H54 (cell line): Measurements from ENCODE around the gene ABCC11.

Experiments used
- DNase-seq: peaks from one replicate; pipeline ENCODE4 v3.0.0; 2011; ENCODE audit warnings: low spot score, mixed read lengths; ENCODE audit not compliant: insufficient read length
- FAIRE-seq: peaks from 3 replicates; lab custom pipeline; 2011; peaks lifted over from hg19 to GRCh38; lab: Jason Lieb, UNC
- POLR2A ChIP-seq: IDR thresholded peaks from 2 replicates; pipeline ENCODE4 v1.6.1; 2011; ENCODE audit warnings: low read depth, mild to moderate bottlenecking, low read length

The ABCC11 gene

GRCh38 chr16:48155926-48156789 is 91.2 kb downstream of the ABCC11 start, which contains the start of gene ABCC12:
Gene ABCC12 (minus strand): TSS chr16:48155993. CDS start chr16:48146424, 9,569 bp downstream.
- FAIRE-seq (no peak), DNase-seq (no peak)
- TF ChIP-seq POLR2A: no peak

- FAIRE-seq: no peak
- DNase-seq: no peak
- no peak for TF ChIP-seq POLR2A
Observed at GRCh38 chr16:48153774-48154173, 93.6 kb downstream of the ABCC11 start.

- no peak for FAIRE-seq
- no peak for TF ChIP-seq POLR2A
Observed at GRCh38 chr16:48152226-48152625, 95.1 kb downstream of the ABCC11 start.

GRCh38 chr16:48150707-48151106 is 96.6 kb downstream of the ABCC11 start:
- TF ChIP-seq POLR2A: no peak
- FAIRE-seq (no peak), DNase-seq (no peak)

More at GRCh38 chr16:48152226-48152625, 95.1 kb downstream of the ABCC11 start:
- DNase-seq: no peak

- FAIRE-seq (no peak), DNase-seq (no peak)
- no peak for TF ChIP-seq POLR2A
Observed at GRCh38 chr16:48146710-48147109, 100.6 kb downstream of the ABCC11 start.

- no peak for FAIRE-seq
- no peak for DNase-seq
- no peak for TF ChIP-seq POLR2A
Observed at GRCh38 chr16:48146131-48146530, 101.2 kb downstream of the ABCC11 start.

GRCh38 chr16:48143812-48144368 is 103.4 kb downstream of the ABCC11 start:
- DNase-seq (no peak), FAIRE-seq (no peak)
- no peak for TF ChIP-seq POLR2A

- DNase-seq: no peak
- no peak for FAIRE-seq
- TF ChIP-seq POLR2A: no peak
Observed at GRCh38 chr16:48140821-48141220, 106.5 kb downstream of the ABCC11 start.

- TF ChIP-seq POLR2A: no peak
- DNase-seq (no peak), FAIRE-seq (no peak)
Observed at GRCh38 chr16:48139517-48139916, 107.8 kb downstream of the ABCC11 start.

GRCh38 chr16:48138543-48138942 is 108.8 kb downstream of the ABCC11 start:
- no peak for FAIRE-seq
- no peak for TF ChIP-seq POLR2A
- DNase-seq: no peak

GRCh38 chr16:48137822-48138221 is 109.5 kb downstream of the ABCC11 start:
- no peak for TF ChIP-seq POLR2A
- FAIRE-seq: no peak

GRCh38 chr16:48136547-48137360 is 110.6 kb downstream of the ABCC11 start:
- TF ChIP-seq POLR2A: no peak
- no peak for FAIRE-seq
- no peak for DNase-seq

More at GRCh38 chr16:48137822-48138221, 109.5 kb downstream of the ABCC11 start:
- DNase-seq: no peak

- no peak for FAIRE-seq
- no peak for TF ChIP-seq POLR2A
- no peak for DNase-seq
Observed at GRCh38 chr16:48133455-48134211, 113.7 kb downstream of the ABCC11 start.
